Fibroblast of peridontal ligament (primary cell): ENCODE data around the gene SSMEM1.
"Not testable (repeated sequence)": the region's sequence is repeated elsewhere in the genome, so short reads cannot be mapped to it uniquely, and the experiment has no call there.

Experiments used
- DNase-seq: peaks from one replicate; pipeline ENCODE4 v3.0.0-alpha.2; 2010; ENCODE audit errors: extremely low read depth

SSMEM1 gene, protein sequence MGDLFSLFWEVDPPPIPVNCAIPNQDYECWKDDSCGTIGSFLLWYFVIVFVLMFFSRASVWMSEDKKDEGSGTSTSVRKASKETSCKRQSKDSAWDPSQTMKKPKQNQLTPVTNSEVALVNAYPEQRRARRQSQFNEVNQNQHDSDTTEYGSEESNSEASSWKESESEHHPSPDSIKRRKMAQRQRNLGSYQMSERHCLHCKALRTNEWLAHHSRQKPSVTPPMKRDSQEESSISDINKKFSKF

DNA sequence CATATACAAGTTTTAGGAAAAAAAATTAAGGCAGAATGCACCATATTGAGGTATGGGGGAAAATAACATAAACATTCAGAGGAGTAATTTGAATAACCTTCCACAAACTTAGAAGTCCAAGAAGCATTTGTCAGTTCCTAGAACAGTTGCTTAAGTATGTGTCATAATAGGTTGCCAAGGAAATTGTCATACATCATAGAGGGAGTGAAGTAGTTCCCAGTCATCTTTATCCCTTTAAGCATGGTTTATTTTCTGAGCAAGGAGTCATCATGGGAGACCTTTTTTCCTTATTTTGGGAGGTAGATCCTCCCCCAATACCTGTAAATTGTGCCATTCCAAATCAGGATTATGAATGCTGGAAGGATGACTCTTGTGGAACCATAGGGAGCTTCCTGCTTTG is at the start of gene SSMEM1:
Gene SSMEM1, plus strand, starts transcription at position 219 of the 400 bp plus-strand sequence. Its CDS starts 51 bp downstream, at position 270.
- peak; percentile 81 for DNase-seq

DNA sequence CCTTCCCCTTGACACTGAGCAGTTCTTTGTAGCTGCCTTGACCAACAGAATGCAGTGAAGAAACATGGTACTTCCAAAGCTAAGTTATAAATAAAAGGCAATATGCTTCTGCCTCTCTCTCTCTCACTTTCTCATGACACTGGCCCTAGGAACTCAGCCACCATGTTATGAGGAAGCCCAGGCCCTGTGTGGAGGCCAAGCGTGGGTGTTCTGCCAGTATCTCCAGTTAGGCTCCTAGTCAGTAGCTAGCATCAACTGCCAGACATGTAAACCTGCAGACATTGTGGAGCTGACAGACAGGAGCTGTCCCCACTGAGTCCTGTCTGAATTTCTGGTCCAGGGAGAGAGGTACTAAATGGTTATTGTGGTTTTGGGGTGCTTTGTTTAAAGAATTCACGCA is 47.6 kb upstream of the SSMEM1 start:
- DNase-seq: no peak

DNA sequence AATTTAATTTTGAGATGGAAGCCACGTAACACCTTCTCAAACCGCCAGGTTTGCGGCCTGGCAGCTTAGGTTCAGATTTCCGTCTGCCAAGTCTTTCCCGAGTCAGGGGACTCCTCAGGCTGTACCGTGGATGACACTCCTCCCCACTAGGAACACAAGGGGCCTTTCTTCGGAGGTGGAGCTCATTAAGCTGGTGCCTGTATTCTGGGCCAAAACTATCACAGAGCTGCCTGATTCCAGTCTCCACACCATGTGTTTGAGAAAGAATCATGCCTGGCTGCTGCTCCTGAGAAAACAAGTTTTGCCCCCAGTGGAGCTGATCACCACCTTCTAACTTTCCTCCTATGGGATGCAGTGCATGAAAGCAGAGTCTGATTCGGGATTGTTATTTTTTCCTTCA is 47.2 kb upstream of the SSMEM1 start:
- no peak for DNase-seq

DNA sequence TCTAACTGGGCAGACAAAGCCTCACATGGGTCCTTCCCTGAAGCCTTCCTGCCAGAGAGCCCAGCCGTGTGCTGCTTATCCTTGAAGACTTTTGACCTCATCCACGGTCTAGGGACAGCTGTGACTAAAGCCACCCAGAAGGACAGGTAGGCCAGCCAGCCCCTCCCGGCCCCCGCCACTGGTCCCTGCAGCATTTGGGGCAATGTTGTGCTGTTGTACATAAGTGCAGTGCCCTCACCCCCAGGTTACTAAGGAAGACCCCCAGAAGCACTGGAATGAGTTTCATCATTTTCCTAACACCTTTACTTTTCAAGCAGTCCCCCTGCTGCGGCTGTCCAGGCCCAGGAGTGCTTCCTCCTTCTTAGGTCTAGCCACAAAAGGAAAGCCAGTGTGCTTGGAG is 45.5 kb upstream of the SSMEM1 start:
- DNase-seq: no peak

DNA sequence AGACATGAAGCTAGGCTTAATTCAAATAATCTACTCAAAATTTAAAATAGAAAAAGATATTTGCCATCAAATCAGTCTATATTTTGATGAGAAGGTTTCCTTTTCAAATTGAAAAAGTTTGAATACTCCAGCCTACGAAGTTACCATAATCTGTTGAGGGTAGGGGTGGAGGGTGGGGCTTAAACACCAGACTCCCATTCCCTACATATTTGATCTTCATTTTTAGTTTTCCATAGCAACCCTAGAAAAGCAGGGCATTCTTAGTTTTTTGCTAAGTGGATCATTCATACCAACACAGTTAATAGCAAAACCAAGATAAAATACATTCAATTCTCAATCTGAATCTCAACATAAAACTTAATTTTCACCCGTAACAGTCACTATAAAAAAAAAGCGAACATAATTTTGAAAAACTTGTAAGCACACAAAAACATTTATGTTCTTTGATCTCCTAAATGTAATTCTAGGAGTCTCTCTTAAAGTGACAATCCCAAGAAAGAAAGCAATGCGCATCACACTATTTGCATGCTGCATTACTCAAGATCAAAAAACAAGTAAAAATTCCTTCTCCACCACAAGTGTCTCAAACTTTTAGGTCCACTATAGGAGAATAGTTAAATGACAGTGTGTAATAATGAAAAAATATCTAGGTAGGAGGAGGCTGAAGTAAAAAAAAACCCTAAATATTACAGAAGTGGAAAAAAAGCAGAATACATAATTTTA is 33.3 kb upstream of the SSMEM1 start:
- no peak for DNase-seq

DNA sequence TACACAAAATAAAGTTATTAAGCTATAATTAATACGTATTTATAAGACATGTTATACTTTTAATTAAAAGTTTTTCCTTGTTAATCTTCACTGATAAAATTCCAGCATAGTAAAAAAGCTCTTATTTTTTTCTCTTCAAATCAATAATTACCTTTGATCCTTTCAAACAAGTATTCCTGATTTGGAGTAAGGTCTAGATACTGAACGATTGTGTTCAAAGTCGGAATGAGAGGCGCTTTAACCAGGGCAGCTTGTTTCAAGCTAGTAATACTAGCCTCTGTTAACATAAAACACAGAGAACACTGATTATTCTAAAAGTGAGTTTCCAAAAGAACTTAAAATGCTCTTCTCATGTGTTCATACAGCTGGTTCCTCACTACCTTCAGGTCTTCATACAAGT is 29.4 kb upstream of the SSMEM1 start:
- DNase-seq: no peak

DNA sequence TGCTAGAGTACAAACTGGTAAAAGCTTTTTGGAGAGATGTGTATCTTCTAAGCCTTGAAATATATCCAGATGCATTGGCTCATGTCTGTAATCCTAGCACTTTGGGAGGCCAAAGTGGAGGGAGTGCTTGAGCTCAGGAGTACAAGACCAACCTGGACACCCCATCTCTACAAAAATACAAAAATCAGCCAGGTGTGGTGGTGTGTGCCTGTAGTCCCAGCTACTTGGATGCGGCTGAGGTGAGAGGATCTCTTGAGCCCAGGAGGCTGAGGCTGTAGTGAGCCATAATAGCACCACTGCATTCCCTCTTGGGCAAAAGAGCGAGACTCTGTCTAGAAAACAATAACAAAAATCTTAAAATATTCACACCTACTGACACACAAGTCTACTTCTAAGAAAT is 28.0 kb upstream of the SSMEM1 start:
- no peak for DNase-seq

DNA sequence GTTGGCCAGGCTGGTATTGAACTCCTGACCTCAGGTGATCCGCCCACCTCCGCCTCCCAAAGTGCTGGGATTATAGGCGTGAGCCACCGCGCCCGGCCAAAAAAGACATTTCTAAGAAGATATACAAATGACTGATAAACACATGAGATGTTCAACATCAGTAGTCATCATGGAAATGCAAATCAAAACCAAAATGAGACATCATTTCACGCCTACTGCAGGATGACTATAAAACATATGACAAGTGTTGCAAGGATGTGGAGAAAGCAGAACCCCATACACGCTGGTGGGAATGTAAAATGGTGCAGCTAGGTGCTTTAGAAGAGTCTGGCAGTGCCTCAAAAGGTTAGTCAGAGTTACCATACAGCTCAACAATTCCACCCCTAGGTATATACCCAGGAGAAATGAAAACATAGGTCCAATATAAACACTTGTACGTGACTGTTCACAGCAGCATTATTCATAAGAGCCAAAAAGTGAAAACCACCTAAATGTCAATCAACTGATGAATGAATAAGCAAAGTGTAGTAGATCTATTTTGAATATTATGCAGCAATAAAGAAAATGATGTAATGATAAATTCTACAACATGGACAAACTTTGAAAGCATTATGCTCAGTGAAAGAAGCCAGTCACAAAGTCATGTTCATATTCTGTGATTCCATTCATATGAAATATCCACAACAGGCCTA is 26.9 kb upstream of the SSMEM1 start:
- no peak for DNase-seq

DNA sequence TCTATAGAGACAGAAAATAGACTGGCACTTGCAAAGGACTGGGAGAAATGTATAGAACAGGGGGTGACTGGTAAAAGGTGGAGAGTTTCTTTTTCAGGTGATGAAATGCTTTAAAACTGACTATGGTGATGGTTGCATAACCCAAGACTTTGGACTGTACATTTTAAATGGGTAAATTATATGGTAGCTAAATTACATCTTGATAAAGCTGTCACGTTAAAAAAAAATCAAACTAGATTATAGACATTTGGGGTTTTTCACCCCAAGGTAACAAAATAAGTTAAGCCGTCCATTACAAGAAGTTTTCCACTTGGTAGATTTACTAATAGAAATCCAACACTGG is 26.4 kb upstream of the SSMEM1 start:
- DNase-seq: no peak

DNA sequence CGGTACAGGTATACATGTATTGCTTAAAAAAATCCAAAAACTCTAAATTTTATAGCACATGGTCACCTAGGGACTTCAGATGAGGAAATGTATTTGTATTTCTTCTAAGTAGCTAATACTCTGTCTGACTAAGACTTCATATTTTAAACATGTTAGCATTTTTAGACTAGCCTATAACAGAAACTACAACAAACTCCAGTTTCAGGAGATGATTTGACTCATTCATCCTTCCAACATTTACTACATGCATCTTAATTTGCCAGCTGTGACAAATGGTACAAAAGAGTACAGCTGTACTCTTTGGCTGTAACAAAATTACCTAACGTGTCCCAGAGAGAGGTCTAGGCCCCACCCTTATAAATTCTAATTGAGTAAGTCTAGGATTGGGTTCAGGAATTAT is 24.7 kb upstream of the SSMEM1 start:
- DNase-seq: no peak

DNA sequence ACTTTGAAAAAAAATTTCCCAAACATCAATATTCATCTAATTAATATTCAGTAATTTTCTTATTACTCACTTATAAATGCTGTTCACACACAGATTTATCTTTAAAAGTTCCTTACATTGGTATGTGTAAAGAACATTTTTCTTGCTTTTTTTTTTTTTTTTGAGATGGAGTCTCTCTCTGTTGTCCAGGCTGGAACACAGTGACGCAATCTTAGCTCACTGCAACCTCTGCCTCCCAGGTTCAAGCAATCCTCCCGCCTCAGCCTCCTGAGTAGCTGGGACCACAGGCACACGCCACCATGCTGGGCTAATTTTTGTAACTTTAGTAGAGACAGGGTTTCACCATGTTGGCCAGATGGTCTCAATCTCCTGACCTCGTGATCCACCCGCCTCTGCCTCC is 23.3 kb upstream of the SSMEM1 start:
- DNase-seq: not testable (repeated sequence)

DNA sequence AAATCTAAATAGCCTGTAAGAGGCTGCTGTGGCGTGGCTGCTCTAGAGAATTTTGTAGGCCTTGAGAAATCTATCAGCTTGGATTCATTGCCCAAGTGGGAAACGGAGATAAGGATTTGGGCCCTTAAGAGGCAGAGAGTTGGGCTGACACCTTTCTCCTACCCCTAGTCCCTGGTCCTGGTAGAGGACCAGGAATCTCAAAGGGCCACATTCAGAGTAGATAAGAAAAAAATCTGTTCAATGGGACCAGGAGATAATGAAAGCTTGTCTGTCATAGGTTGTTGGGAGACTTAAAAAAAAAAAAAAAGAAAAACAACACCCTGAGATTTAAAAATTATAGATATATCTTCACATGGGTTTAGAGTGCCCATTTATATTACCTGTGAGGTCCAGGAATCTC is 20.3 kb upstream of the SSMEM1 start:
- no peak for DNase-seq

DNA sequence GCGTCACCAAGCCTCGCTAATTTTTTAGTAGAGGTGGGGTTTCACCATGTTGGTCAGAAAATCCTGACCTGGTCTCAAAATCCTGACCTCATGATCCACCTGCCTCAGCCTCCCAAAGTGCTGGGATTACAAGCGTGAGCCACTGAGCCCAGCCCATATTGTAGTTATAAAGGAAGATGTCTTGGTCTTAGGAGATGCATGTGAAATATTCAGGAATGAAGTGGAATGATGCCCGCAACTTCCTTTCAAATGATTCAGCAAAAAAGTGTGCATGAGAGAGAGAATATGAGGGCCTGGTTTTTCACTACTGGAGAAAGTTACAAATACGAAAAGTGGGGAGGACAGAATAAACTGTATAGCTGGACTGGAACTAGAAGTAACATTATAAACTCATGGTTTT is 18.3 kb upstream of the SSMEM1 start:
- peak; percentile 84 for DNase-seq

DNA sequence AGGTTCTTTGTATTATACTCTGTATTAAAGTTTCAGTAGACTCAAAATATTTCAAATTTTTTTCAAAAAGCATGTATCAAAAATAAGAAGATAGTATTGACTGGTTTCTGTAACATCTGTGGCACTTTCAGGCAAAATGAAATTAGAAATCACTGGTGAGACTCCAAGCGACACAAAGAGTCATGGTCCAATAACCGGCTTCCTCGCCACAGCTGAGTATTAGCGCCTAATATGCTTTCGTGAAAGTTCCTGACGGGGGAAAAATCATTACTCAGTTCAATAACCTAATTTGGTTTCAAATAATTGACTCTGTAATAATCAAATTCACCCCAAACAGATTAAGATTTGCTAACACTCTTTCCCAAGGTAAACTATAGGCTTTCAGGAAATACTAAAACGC is 15.9 kb upstream of the SSMEM1 start:
- no peak for DNase-seq

DNA sequence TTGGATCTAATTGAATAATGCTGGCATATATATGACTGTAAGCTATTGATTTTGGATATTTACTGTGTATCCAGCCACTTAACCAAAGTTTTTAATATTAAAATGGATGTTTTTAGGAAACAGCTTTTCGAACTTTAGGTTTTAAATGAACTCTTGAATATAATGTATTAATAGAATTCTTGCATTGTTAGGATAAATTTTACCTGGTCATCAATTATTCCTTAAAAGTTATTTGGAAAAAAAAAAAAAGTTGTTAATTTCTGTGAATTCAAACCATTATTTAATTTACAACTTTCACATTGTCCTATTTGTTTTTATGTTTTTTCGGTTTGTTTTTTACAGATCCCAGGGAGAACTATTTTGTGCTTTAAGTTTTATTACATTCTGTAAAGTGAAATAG is 12.3 kb upstream of the SSMEM1 start:
- DNase-seq: no peak

DNA sequence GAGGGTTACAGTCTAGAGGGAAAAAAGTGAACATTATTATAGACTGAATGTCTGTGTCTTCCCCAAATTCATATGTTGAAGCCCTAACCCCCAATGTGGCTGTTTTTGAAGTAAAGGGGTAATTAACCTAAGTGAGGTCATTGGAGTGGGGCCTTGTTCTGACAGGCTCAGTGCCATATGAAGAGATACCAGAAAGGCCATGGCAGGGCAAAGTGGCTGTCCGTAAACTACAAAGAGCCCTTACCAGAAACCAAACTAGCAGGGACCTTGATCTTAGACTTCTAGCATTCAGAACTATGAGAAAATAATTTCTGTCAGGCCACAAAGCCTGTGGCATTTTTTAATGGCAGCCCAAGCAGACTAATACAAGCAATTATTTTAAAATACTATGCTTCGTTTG is 11.2 kb upstream of the SSMEM1 start:
- DNase-seq: no peak

DNA sequence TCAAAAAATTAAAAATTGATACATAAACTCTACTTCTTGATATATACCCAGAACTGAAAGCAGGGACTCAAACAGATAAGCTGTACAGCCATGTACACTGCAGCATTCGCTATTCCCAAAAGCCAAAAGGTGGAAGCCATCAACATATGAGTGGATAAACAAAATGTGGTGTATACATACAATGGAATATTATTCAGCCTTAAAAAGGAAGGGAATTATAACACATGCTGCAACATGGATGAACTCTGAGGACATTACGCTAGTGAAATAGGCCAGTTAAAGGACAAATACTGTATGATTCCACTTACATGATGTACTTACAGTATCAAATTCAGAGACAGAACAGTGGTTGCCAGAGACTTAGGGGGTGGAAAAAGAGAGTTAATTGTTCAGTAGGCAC is 10.6 kb upstream of the SSMEM1 start:
- DNase-seq: no peak

DNA sequence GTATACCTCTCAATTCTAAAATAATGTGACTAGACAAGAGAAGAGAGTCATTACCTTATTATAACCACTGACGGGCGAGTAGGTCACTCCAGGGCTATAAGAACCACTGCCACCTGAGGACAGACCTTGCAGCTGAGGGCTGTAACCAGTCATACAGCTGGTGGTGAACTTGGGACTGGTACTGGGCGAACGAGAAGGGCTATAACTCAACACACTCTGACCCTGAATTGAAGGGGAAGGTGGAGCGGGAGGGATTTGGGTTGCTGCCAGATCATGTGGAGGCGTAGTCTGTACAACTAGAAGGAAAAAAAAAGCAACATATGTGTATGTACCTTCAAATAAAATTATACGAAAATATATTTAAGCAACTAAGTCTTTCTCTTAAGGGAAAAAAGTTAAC is 5.9 kb upstream of the SSMEM1 start:
- no peak for DNase-seq

DNA sequence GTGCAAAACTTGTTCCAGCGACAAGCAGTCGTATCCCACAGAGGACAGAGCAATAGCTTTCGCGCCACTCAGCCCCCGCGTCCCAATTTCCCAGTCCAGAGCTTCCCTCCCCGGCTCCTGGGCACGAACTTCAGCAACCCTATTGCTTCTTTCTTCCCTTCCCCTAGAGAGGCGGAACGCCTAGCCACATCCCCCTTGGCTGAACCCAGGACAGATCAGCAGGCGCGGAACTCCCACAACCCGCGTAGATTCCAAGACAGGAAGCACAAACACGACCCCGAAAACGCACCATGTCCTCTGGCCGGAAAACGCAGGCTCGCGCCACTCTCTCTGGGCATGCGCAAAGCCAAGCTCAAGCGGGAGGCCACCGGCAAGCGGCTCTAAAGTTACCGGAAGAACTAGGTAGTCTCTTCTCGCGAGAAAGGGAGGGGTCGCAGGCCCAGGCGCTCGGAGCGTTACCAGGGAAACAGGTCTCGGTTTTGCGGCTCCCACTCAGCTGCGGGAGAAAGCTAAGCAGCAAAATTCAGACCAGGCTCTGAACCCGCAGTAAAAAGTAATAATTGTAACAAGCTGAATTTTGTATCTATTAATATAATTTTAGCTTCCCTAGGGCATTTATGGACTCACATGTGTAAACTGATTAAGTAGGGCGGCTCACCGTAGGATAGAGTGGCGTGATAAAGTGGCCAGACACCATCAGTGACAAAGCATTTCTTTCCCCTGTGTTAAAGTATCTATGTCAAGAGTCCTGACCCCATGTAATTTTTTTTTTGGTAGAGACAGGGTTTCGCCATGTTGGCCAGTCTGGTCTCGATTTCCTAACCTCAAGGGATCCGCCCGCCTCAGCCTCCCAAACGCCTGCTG is 2.3 kb upstream of the SSMEM1 start, which contains the start of gene TMEM209:
Gene TMEM209, minus strand, starts transcription at position 323 of the 864 bp plus-strand sequence. Its CDS starts 31 bp downstream, at position 292.
- DNase-seq: peak; percentile 97

DNA sequence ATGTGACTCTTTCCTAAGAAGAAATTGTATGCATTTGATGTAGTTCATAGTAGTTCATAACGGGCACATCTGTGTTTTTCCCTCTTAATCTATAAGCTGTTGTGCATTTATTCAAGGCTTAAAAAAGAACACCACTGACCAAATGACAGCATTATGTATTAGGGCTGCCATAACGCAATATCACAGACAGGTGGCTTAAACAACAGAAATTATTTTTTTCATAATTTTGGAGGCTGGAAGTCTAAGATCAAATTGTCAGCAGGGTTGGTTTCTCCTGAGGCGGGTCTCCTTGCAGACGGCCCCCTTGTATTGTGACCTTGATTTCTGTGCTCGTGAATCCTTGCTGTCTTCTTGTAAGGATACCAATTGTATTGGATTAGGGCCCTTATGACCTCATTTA is 627 bp upstream of the SSMEM1 start:
- DNase-seq: no peak

DNA sequence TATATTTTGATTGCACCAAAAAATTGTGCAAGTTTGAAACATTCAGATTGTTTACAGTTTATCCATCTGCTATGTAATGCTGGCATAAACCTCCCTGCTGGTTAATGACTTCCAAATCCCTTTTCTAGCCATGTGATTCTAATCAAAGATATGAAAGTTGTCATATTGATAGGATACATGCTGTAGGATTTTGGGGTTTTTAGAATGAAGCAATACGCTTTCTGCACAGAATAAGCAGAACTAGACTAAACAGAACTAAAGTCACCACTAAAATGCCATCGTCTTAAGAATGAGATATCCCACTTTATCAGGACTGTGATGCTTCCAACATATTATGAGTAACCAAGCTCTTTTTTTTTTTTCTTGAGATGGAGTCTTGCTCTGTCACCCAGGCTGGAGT is 856 bp downstream of the SSMEM1 start:
- DNase-seq: peak; percentile 74
